GM18870 (cell line): Measurements from ENCODE around the gene OR7D2.
"Not testable (repeated sequence)": the region's sequence is repeated elsewhere in the genome, so short reads cannot be mapped to it uniquely, and the experiment has no call there.

Source experiments
- ATAC-seq: cut with Tn5 transposase; IDR thresholded peaks from one replicate; pipeline ENCODE4 v1.9.1; 2021; ENCODE audit warnings: moderate library complexity; ENCODE audit not compliant: unreplicated experiment

Gene OR7D2

DNA sequence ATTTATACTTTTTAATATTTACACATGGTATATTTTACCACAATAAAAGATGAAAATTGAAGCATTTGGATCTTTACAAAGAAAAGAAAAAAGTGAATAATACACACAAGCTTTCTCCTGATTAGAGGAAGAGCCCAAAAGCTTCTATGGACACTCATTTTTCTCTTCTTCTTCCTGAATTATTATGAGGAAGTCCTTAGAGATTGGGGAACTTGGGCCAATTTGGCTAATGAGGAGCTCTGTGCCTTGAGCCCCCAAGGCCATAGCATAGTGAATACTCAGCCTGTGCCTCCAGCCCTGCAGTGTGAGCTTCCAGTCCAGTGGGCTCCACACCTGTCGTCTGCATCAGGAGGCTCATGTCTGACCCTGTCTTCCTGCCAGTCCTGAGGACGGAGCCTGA, 19.3 kb downstream of the OR7D2 start:
- ATAC-seq = not testable (repeated sequence)

DNA sequence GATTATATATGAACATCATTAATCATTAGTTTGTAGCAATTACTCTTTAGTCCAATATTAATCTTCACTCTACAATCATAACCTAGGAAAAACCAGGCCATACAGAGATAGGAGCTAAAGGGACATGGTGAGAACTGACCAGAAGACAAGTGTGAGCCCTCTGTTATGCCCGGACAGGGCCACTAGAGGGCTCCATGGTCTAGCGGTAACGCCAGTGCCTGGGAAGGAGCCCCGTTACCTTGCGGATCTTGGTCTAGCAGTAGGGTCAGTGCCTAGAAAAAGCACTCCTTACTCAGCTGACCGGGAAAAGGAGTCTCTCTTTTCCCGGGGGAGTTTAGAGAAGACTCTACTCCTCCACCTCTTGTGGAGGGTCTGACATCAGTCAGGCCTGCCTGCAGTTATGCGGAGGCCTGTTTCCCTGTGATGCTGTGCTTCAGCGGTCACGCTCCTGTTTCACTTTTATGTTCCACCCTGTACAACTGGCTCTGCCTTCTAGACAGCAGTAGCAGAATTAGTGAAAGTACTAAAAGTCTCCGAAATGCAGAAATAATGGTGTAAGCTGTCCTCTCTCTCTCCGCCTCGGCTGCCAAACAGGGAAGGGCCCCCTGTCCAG, 26.8 kb downstream of the OR7D2 start:
- ATAC-seq = no peak

- ATAC-seq = no peak
Observed at GRCh38 chr19:9219489-9219888, 40.7 kb downstream of the OR7D2 start, which contains the start of gene OR7D4. OR7D4 (minus strand) TSS chr19:9219589; CDS start chr19:9214837, 4,752 bp downstream.
